ENCODE results near the gene SEC24B. TPM values are rescaled to one million over a fixed set of nuclear protein-coding genes. Genes with fewer than 3 reads are reported as not detected.
"Not testable (repeated sequence)": the region's sequence is repeated elsewhere in the genome, so short reads cannot be mapped to it uniquely, and the experiment has no call there.

Gene SEC24B
- total and polyA plus RNA-seq, 10 of the 15 experiments (the other 5 are each of a cell fraction or from before 2014, with no cell fraction given) = 6.4 to 43.2 (median 16.0) TPM

- H3K4me1 ChIP-seq (ENCODE audit: control insufficient read depth, insufficient read depth, low read length); H4K20me1 ChIP-seq (ENCODE audit: control insufficient read depth, insufficient read depth); H3K27ac ChIP-seq (ENCODE audit: control insufficient read depth, insufficient read depth); H3K4me3 ChIP-seq; BruUV-seq (replicated peaks); H3K9ac ChIP-seq (ENCODE audit: control insufficient read depth, insufficient read depth, low read length); ATAC-seq; H3K9me3 ChIP-seq (replicated peaks; ENCODE audit: control insufficient read depth, insufficient read depth, low read length); H3K36me3 ChIP-seq (ENCODE audit: control insufficient read depth in 2 of 2, insufficient read depth in 2 of 2, low read length in 1 of 2); H3K27me3 ChIP-seq (replicated peaks in 1 of 2; ENCODE audit: control insufficient read depth in 2 of 2, insufficient read depth in 2 of 2, low read length in 1 of 2); intact Hi-C loops (cut with micrococcal nuclease; ENCODE audit: unreplicated experiment); H2AFZ ChIP-seq (ENCODE audit: control insufficient read depth, low read depth, low read length); in situ Hi-C loops (cut with MboI); H3K4me2 ChIP-seq (ENCODE audit: control insufficient read depth, insufficient read depth); FAIRE-seq; DNase-seq (ENCODE audit: low read depth, low spot score): not testable (repeated sequence)
- 97% methylated on average over 6 of the region's 6 CpGs for WGBS (ENCODE audit: insufficient coverage, insufficient replicate concordance, low lambda C conversion rate, missing lambda C conversion rate)
- ChIA-PET POLR2A (interaction anchor here (2.0 kb wide), 1 partner anchor 146 kb away, joined by 7 read pairs; the partner anchor contains the start of gene CASP6), CTCF (interaction anchor here (1.5 kb wide), 2 partner anchors 16 to 125 kb away, joined by 4 to 5 read pairs; no protein-coding TSS in a partner anchor), RAD21 (ENCODE audit: unreplicated experiment) (interaction anchor here (1.1 to 1.2 kb wide), 2 partner anchors 30 to 172 kb away, joined by 3 to 4 read pairs; no protein-coding TSS in a partner anchor), SMC1A (ENCODE audit: uncharacterized antibody, unreplicated experiment) (interaction anchor here (0.6 to 1.9 kb wide), 10 partner anchors 9 to 237 kb away, joined by 3 to 5 read pairs (median 3); no protein-coding TSS in a partner anchor)
- H3K79me2 ChIP-seq (ENCODE audit: control insufficient read depth, insufficient read depth, low read length) = peaks cover 20% of the 10 kb centered on the region
- peak; percentile 78 for TF ChIP-seq NFYB (IDR thresholded peaks at IDR 0.05; ENCODE audit: insufficient read depth, low read depth, low read length)
- TF ChIP-seq, protein P1, sequence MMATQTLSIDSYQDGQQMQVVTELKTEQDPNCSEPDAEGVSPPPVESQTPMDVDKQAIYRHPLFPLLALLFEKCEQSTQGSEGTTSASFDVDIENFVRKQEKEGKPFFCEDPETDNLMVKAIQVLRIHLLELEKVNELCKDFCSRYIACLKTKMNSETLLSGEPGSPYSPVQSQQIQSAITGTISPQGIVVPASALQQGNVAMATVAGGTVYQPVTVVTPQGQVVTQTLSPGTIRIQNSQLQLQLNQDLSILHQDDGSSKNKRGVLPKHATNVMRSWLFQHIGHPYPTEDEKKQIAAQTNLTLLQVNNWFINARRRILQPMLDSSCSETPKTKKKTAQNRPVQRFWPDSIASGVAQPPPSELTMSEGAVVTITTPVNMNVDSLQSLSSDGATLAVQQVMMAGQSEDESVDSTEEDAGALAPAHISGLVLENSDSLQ (IDR thresholded peaks at IDR 0.05) = peak; percentile 67; the same call in 1 of the 2 replicates
These were observed 124.5 kb downstream of the SEC24B start for GRCh38 chr4:109558095-109558494.

- H3K27me3 ChIP-seq (replicated peaks in 1 of 2; ENCODE audit: control insufficient read depth in 2 of 2, insufficient read depth in 2 of 2, low read length in 1 of 2) = no peaks in the 10 kb centered on the region
- ChIA-PET RAD21 (ENCODE audit: unreplicated experiment) (interaction anchor here (0.9 to 1.8 kb wide), 8 partner anchors 13 to 245 kb away, joined by 3 to 8 read pairs (median 4); partner anchors contain the start of gene CASP6), CTCF (interaction anchor here (0.8 to 1.6 kb wide), 7 partner anchors 17 to 267 kb away, joined by 3 to 7 read pairs (median 3); partner anchors contain the start of gene SEC24B), POLR2A (interaction anchor here (0.6 to 2.7 kb wide), 11 partner anchors 16 to 245 kb away, joined by 3 to 9 read pairs (median 4); partner anchors contain the start of genes CASP6, PLA2G12A and SEC24B), SMC1A (ENCODE audit: uncharacterized antibody, unreplicated experiment) (interaction anchor here (0.6 to 1.9 kb wide), 13 partner anchors 13 to 236 kb away, joined by 3 to 6 read pairs (median 3); partner anchors contain the start of gene PLA2G12A)
- in situ Hi-C loops (cut with MboI) (no loop called here), intact Hi-C loops (cut with micrococcal nuclease; ENCODE audit: unreplicated experiment) (no loop called here)
- H3K36me3 ChIP-seq (ENCODE audit: control insufficient read depth in 2 of 2, insufficient read depth in 2 of 2, low read length in 1 of 2) = no peaks in the 10 kb centered on the region
- H2AFZ ChIP-seq (ENCODE audit: control insufficient read depth, low read depth, low read length) = peak overlapping the region; percentile 96
- FAIRE-seq (no peak), ATAC-seq (peak; percentile 49), DNase-seq (ENCODE audit: low read depth, low spot score) (no peak)
- H3K9ac ChIP-seq (ENCODE audit: control insufficient read depth, insufficient read depth, low read length) = peak overlapping the region; percentile 87
- H3K9me3 ChIP-seq (replicated peaks; ENCODE audit: control insufficient read depth, insufficient read depth, low read length) = no peaks in the 10 kb centered on the region; the same call in 2 of the 3 replicates
- H3K4me3 ChIP-seq = peak overlapping the region; percentile 85
- no peaks in the 10 kb centered on the region; the same call in 1 of the 2 replicates for H4K20me1 ChIP-seq (ENCODE audit: control insufficient read depth, insufficient read depth)
- peaks cover 3% of the 10 kb centered on the region; the same call in 1 of the 2 replicates for H3K4me1 ChIP-seq (ENCODE audit: control insufficient read depth, insufficient read depth, low read length)
- peak overlapping the region; percentile 88 for H3K4me2 ChIP-seq (ENCODE audit: control insufficient read depth, insufficient read depth)
- TSS peak; percentile 93 for BruUV-seq (replicated peaks)
- peak overlapping the region; percentile 87 for H3K27ac ChIP-seq (ENCODE audit: control insufficient read depth, insufficient read depth)
- WGBS (ENCODE audit: insufficient coverage, insufficient replicate concordance, low lambda C conversion rate, missing lambda C conversion rate) = 4% methylated on average over 27 of the region's 27 CpGs
- TF ChIP-seq TBL1XR1 (IDR thresholded peaks at IDR 0.05; ENCODE audit: low read depth, low read length) = no peak
- peak; percentile 46; the same call in 1 of the 2 replicates for TF ChIP-seq GABPA (IDR thresholded peaks at IDR 0.05; ENCODE audit: low read depth)
- no peak for TF ChIP-seq PAX8 (IDR thresholded peaks at IDR 0.05)
- TF ChIP-seq SMAD5 (IDR thresholded peaks at IDR 0.05; ENCODE audit: low read depth) = no peak
- no peak for TF ChIP-seq PML (IDR thresholded peaks at IDR 0.05; ENCODE audit: low read length)
- no peak for TF ChIP-seq RAD21 (IDR thresholded peaks at IDR 0.05; ENCODE audit: insufficient read depth, low read depth, low read length)
- TF ChIP-seq MTA3 (IDR thresholded peaks at IDR 0.05; ENCODE audit: borderline replicate concordance, low read length) = no peak
- TF ChIP-seq, protein P2, sequence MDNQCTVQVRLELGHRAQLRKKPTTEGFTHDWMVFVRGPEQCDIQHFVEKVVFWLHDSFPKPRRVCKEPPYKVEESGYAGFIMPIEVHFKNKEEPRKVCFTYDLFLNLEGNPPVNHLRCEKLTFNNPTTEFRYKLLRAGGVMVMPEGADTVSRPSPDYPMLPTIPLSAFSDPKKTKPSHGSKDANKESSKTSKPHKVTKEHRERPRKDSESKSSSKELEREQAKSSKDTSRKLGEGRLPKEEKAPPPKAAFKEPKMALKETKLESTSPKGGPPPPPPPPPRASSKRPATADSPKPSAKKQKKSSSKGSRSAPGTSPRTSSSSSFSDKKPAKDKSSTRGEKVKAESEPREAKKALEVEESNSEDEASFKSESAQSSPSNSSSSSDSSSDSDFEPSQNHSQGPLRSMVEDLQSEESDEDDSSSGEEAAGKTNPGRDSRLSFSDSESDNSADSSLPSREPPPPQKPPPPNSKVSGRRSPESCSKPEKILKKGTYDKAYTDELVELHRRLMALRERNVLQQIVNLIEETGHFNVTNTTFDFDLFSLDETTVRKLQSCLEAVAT (IDR thresholded peaks at IDR 0.05) = 0 out of 2 replicates have a peak, but pooled peaks have one; percentile 26
- TF ChIP-seq BMI1 (IDR thresholded peaks at IDR 0.05; ENCODE audit: borderline replicate concordance) = no peak
- TF ChIP-seq RELB (IDR thresholded peaks at IDR 0.05; ENCODE audit: low read depth) = 0 out of 2 replicates have a peak, but pooled peaks have one; percentile 19
- peaks cover 20% of the 10 kb centered on the region for H3K79me2 ChIP-seq (ENCODE audit: control insufficient read depth, insufficient read depth, low read length)
These were observed 126.0 kb downstream of the SEC24B start for GRCh38 chr4:109559625-109559982.
